B cell (primary cell): ENCODE data around the gene HMBS. TPM values are rescaled to one million over a fixed set of nuclear protein-coding genes. Genes with fewer than 3 reads are reported as not detected.

ENCODE experiments used
- ATAC-seq: fragments of 200-7000 bp; cut with Tn5 transposase; one replicate; pipeline ENCODE4 v1.10.0; 2021; ENCODE audit warnings: low read depth, mild to moderate bottlenecking, moderate number of reproducible peaks, moderate library complexity
- CTCF ChIA-PET: fragments of 350-600 bp; sonication (Branson Sonifier 250); formaldehyde crosslinking; loops from one replicate; lab custom pipeline; 2021; ENCODE audit warnings: antibody characterized with exemption, inconsistent platforms; lab: Charles Lee
- POLR2A ChIA-PET: fragments of 350-600 bp; sonication (Branson Sonifier 250); formaldehyde crosslinking; loops from one replicate; lab custom pipeline; 2021; ENCODE audit warnings: antibody characterized with exemption; lab: Charles Lee
- DNase-seq: peaks from one replicate; pipeline ENCODE4 v3.0.0; 2013
- H2AFZ ChIP-seq: 2 replicates; pipeline ENCODE4 v1.6.1; 2012; ENCODE audit warnings: mild to moderate bottlenecking, low read depth, low read length; ENCODE audit not compliant: insufficient read depth, poor library complexity, severe bottlenecking
- H3K27ac ChIP-seq, 2 donors: 1 replicate in 1 of 2; 2 replicates in 1 of 2; pipeline ENCODE4 v1.5.1; 2012 to 2013; ENCODE audit warnings: low read length in 2 of 2, mild to moderate bottlenecking in 2 of 2, moderate library complexity in 1 of 2
- H3K27me3 ChIP-seq, 4 experiments: fragments of 200-600 bp in 1 of 4; sonication (generic) in 1 of 4; replicated peaks in 1 of 4; 1 replicate in 2 of 4; 2 replicates in 2 of 4; pipeline versions ENCODE4 v1.6.1 to v1.7.0; 2013 to 2016; ENCODE audit warnings: low read length in 3 of 4, mild to moderate bottlenecking in 2 of 4, mixed read lengths in 1 of 4, moderate library complexity in 1 of 4; ENCODE audit not compliant: insufficient read depth in 4 of 4, control insufficient read depth in 3 of 4; ENCODE audit errors: control extremely low read depth in 1 of 4
- H3K36me3 ChIP-seq, 2 experiments: replicated peaks in 1 of 2; 1 replicate in 1 of 2; 2 replicates in 1 of 2; pipeline versions ENCODE4 v1.6.1 to v1.7.1; 2013; ENCODE audit warnings: low read length in 1 of 2; ENCODE audit not compliant: insufficient read depth in 2 of 2, control insufficient read depth in 1 of 2; ENCODE audit errors: control extremely low read depth in 1 of 2, extremely low read depth in 1 of 2
- H3K4me1 ChIP-seq, 2 donors: fragments of 200-600 bp in 1 of 2; sonication (generic) in 1 of 2; 1 replicate in 1 of 2; 2 replicates in 1 of 2; pipeline versions ENCODE4 v1.5.1 to v1.6.1; 2013 to 2017; ENCODE audit warnings: low read length in 2 of 2; ENCODE audit not compliant: control insufficient read depth in 2 of 2, insufficient read depth in 2 of 2
- H3K4me2 ChIP-seq: replicated peaks from 2 replicates; pipeline ENCODE3; 2012; ENCODE audit warnings: mild to moderate bottlenecking, low read depth, low read length; ENCODE audit not compliant: poor library complexity, severe bottlenecking
- H3K4me3 ChIP-seq, 5 experiments: fragments of 200-600 bp in 1 of 5; sonication (generic) in 1 of 5; 1 replicate in 3 of 5; 2 replicates in 2 of 5; pipeline versions ENCODE4 v1.5.1 to v1.7.0; 2011 to 2016; ENCODE audit warnings: low read length in 4 of 5, mild to moderate bottlenecking in 4 of 5, low read depth in 2 of 5, control low read depth in 1 of 5, moderate library complexity in 1 of 5; ENCODE audit not compliant: insufficient read depth in 1 of 5; ENCODE audit errors: control extremely low read depth in 1 of 5, extremely low read depth in 1 of 5
- H3K79me2 ChIP-seq: fragments of 200-600 bp; sonication (generic); one replicate; pipeline ENCODE4 v1.6.0; 2016; ENCODE audit warnings: low read length; ENCODE audit not compliant: control insufficient read depth, insufficient read depth
- H3K9ac ChIP-seq: fragments of 200-600 bp; sonication (generic); 2 replicates; pipeline ENCODE4 v1.6.1; 2017; ENCODE audit warnings: mild to moderate bottlenecking, low read length, moderate library complexity
- H3K9me3 ChIP-seq, 3 donors: one replicate each; pipeline versions ENCODE4 v1.6.1 to v1.7.1; 2013; ENCODE audit warnings: low read length in 2 of 3; ENCODE audit not compliant: control insufficient read depth in 2 of 3, insufficient read depth in 1 of 3; ENCODE audit errors: control extremely low read depth in 1 of 3
- H4K20me1 ChIP-seq: 2 replicates; pipeline ENCODE4 v1.6.0; 2012; ENCODE audit warnings: mild to moderate bottlenecking, low read length; ENCODE audit not compliant: insufficient read depth, control insufficient read depth, poor library complexity, severe bottlenecking
- H3K27ac Mint-ChIP-seq: one replicate; pipeline ENCODE4 v1.8.0; 2021; ENCODE audit warnings: mixed read lengths
- H3K27me3 Mint-ChIP-seq: one replicate; pipeline ENCODE4 v1.8.0; 2021; ENCODE audit warnings: mixed read lengths
- H3K4me1 Mint-ChIP-seq: one replicate; pipeline ENCODE4 v1.8.0; 2021; ENCODE audit warnings: mixed read lengths
- H3K4me3 Mint-ChIP-seq: one replicate; pipeline ENCODE4 v1.8.0; 2021; ENCODE audit warnings: mixed read lengths
- H3K9me3 Mint-ChIP-seq: one replicate; pipeline ENCODE4 v1.8.0; 2022; ENCODE audit warnings: mixed read lengths; ENCODE audit not compliant: insufficient read depth
- EZH2 ChIP-seq: IDR thresholded peaks from 2 replicates; pipeline ENCODE4 v1.6.1; 2012; ENCODE audit warnings: borderline replicate concordance, low read depth, mild to moderate bottlenecking, moderate library complexity, low read length; ENCODE audit not compliant: insufficient read depth, poor library complexity, severe bottlenecking
- WGBS: methylation state at CpG from one replicate; pipeline ENCODE4 v1.1.5; 2013; ENCODE audit warnings: missing lambda C conversion rate; ENCODE audit not compliant: insufficient coverage; 5-methylcytosine and 5-hydroxymethylcytosine counted together
- intact Hi-C: fragments of 100-400 bp; cut with micrococcal nuclease; formaldehyde crosslinking; loops from one replicate; pipeline ENCODE4 v1.10.0; 2022
- polyA plus RNA-seq: library from polyadenylated mRNA; depleted of rRNA; stranded (reverse); fragments of >200 nt; gene quantifications from 2 replicates; pipeline ENCODE4 v1.2.3, GENCODE V29; 2012
- total RNA-seq, 2 donors: library from RNA; stranded (reverse); fragments of 120-200 nt in 1 of 2; gene quantifications; 1 replicate in 1 of 2; 2 replicates in 1 of 2; pipeline versions ENCODE4 v1.2.3 to v1.2.4, GENCODE V29; 2013 to 2022
- TF ChIP-seq, protein P1 (sequence below): fragments of 200-600 bp; IDR thresholded peaks from one replicate; pipeline ENCODE4 v1.8.0; 2022; ENCODE audit warnings: antibody characterized with exemption, mild to moderate bottlenecking

The HMBS gene
- total and polyA plus RNA-seq, 2 donors (not counting 1 experiment from before 2014, with no cell fraction given) = 7.6 to 17.7 TPM

DNA sequence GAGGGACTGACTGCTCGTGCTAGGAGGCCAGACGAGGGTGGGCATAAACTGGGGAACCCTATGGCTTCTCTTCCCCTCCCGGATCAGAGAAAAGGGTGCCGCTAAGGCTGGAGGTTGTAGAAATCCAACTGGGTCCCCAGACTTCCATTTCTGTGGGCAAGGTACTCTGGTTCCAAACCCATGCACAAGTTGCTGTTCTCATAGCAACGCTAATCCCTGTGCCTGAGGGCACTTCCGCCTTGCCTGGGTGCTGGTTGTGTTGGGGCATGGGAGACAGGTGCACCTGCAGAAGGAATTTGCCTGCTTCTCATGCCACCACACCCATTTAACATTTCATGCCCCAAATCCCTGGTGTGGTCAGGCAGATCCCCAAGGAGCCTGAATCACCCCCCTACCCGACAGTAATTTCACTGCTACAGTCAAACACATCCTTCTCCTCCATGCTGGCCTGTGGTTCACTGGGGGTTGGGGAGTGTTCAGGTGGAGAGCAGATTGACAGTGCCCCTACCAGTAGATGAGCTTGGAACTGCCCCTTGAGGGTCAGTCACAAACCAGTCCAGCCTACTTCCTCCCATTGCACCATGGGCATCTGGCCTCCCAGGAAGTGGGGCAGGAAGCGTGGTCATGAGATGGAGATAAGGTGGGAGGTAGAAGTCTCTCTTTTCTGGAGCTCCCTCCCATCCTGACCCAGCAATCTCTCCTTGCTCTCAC, 23.6 kb downstream of the HMBS start:
- Histone ChIP-seq H3K27ac (no peak overlapping the region), H3K4me1 (peaks cover 20 to 29% of the 10 kb centered on the region in 2 donors), H2AFZ (peak overlapping the region; percentile 94), H3K27me3 (no peaks in the 10 kb centered on the region), H3K4me2 (peak overlapping the region; percentile 90), H3K4me3 (peak overlapping the region; percentile 48 to 86 (median 71)), H3K79me2 (peaks cover 21% of the 10 kb centered on the region), H3K9me3 (no peaks in the 10 kb centered on the region), H3K36me3 (peaks cover 0 to 14% of the 10 kb centered on the region in 2 experiments), H3K9ac (peak overlapping the region; percentile 82), H4K20me1 (peaks cover 6% of the 10 kb centered on the region)
- intact Hi-C loops = no loop called here
- TF ChIP-seq, protein P1, sequence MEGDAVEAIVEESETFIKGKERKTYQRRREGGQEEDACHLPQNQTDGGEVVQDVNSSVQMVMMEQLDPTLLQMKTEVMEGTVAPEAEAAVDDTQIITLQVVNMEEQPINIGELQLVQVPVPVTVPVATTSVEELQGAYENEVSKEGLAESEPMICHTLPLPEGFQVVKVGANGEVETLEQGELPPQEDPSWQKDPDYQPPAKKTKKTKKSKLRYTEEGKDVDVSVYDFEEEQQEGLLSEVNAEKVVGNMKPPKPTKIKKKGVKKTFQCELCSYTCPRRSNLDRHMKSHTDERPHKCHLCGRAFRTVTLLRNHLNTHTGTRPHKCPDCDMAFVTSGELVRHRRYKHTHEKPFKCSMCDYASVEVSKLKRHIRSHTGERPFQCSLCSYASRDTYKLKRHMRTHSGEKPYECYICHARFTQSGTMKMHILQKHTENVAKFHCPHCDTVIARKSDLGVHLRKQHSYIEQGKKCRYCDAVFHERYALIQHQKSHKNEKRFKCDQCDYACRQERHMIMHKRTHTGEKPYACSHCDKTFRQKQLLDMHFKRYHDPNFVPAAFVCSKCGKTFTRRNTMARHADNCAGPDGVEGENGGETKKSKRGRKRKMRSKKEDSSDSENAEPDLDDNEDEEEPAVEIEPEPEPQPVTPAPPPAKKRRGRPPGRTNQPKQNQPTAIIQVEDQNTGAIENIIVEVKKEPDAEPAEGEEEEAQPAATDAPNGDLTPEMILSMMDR = no peak
- TF ChIP-seq EZH2 = no peak
- Mint-ChIP-seq H3K4me3 (peak overlapping the region; percentile 88), H3K27me3 (no peaks in the 10 kb centered on the region), H3K27ac (peak overlapping the region; percentile 73), H3K9me3 (no peaks in the 10 kb centered on the region), H3K4me1 (peaks cover 36% of the 10 kb centered on the region)
- ChIA-PET POLR2A (interaction anchor here (1.0 to 2.2 kb wide), 4 partner anchors 13 to 30 kb away, joined by 5 to 16 read pairs (median 6); partner anchors contain the start of gene HMBS), CTCF (interaction anchor here (1.3 to 1.7 kb wide), 3 partner anchors 12 to 97 kb away, joined by 4 to 5 read pairs (median 4); partner anchors contain the start of gene CBL)
- WGBS = 7% methylated on average over 4 of the region's 8 CpGs
- DNase-seq (peak; percentile 46), ATAC-seq (no peak)

DNA sequence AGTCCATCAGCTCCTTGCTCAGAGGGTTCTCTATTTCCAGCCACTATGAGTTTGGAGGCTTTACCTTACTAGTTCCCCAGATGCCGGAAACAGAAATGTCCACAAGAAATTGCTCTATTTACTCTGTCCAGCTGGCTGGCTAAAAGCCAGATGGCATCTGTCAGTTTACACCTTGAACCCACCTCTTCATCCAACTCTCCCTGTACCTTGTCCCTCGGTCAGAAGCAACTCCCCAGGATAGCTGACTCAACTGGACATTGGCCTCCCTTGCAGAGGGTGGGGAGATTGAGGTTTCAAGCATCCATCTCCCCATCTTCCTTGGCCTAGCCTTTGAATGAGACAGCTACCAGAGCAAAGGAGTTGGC, 24.2 kb downstream of the HMBS start:
- H3K9me3 ChIP-seq = no peaks in the 10 kb centered on the region
- peaks cover 0 to 19% of the 10 kb centered on the region in 2 experiments for H3K36me3 ChIP-seq
- no peak overlapping the region for H3K4me3 ChIP-seq
- intact Hi-C loops = no loop called here
- ATAC-seq = no peak
- no peak for TF ChIP-seq EZH2
- TF ChIP-seq, protein P1 = no peak
- H3K4me1 ChIP-seq = peaks cover 20 to 29% of the 10 kb centered on the region in 2 donors
- H3K4me3 Mint-ChIP-seq = peak overlapping the region; percentile 88
- ChIA-PET POLR2A (interaction anchor here (1.0 to 1.6 kb wide), 3 partner anchors 14 to 30 kb away, joined by 5 to 6 read pairs (median 5); partner anchors contain the start of gene HMBS), CTCF (interaction anchor here (1.0 to 1.7 kb wide), 4 partner anchors 11 to 97 kb away, joined by 3 to 5 read pairs (median 4); partner anchors contain the start of genes CBL and VPS11)
- H3K9me3 Mint-ChIP-seq = no peaks in the 10 kb centered on the region
- WGBS = 90% methylated on average over 1 of the region's 2 CpGs
- no peak overlapping the region for H2AFZ ChIP-seq
- H3K4me1 Mint-ChIP-seq = peaks cover 34% of the 10 kb centered on the region
- H3K27me3 ChIP-seq = no peaks in the 10 kb centered on the region
- H3K27me3 Mint-ChIP-seq = no peaks in the 10 kb centered on the region
- peak overlapping the region; percentile 82 for H3K9ac ChIP-seq
- no peak overlapping the region for H3K27ac ChIP-seq
- no peak for DNase-seq
- peak overlapping the region; percentile 90 for H3K4me2 ChIP-seq
- H4K20me1 ChIP-seq = peaks cover 6% of the 10 kb centered on the region
- peaks cover 21% of the 10 kb centered on the region for H3K79me2 ChIP-seq
- peak overlapping the region; percentile 73 for H3K27ac Mint-ChIP-seq
